ENCODE data around the gene SF1.

Gene SF1

DNA sequence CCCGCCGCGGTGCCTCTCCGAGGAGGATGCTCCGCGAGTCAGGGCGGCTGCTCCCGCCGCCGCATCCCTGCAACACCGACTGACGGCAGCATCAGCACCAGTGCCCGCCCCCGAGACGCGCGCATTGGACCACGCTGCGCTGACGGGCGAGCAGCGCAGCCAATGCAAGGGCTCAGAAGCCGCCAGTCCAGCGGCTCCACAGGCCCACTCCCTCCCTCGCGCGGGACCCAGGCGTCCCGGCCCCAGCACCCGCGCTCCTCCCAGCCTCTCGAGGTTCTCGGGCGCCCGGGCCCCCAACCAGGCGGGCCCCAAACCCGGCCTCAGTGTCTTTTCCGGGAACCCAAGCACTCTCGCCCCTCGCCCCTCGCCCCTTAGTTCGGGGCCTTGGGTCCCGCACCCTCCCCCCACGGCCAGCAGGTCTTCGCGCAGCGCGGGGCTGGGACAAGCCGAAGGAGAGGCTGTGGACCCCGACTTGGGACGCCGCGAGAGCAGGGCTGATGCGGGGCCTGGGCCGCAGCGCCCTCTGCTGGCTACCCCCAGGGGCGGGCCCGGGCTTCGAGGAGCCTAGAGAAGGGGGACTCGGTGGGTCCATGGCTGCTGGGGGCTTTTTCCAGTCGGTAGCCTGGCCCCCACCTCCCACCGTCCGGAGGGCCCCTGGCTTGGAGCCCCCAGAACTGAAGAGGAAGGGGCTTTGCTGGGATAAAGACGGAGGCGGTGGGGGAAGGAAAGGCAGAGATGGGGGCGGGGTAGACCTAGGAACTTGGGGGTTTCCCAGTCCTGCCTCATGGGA, 55.0 kb downstream of the SF1 start, which contains the start of gene NRXN2:
TSS of gene NRXN2 (minus strand) at position 81 of the 790 bp plus-strand sequence. CDS start 9,498 bp downstream, outside the sequence.
- Mint-ChIP-seq H3K4me1 (ENCODE audit: low read depth) (peaks cover 16% of the 10 kb centered on the region), H3K27ac (no peak within 1 kb of the TSS), H3K36me3 (ENCODE audit: low read depth) (no peaks in the 10 kb centered on the region), H3K27me3 (peaks cover 17% of the 10 kb centered on the region), H3K4me3 (peak within 1 kb of the TSS; percentile 55), H3K9me3 (no peaks in the 10 kb centered on the region)

DNA sequence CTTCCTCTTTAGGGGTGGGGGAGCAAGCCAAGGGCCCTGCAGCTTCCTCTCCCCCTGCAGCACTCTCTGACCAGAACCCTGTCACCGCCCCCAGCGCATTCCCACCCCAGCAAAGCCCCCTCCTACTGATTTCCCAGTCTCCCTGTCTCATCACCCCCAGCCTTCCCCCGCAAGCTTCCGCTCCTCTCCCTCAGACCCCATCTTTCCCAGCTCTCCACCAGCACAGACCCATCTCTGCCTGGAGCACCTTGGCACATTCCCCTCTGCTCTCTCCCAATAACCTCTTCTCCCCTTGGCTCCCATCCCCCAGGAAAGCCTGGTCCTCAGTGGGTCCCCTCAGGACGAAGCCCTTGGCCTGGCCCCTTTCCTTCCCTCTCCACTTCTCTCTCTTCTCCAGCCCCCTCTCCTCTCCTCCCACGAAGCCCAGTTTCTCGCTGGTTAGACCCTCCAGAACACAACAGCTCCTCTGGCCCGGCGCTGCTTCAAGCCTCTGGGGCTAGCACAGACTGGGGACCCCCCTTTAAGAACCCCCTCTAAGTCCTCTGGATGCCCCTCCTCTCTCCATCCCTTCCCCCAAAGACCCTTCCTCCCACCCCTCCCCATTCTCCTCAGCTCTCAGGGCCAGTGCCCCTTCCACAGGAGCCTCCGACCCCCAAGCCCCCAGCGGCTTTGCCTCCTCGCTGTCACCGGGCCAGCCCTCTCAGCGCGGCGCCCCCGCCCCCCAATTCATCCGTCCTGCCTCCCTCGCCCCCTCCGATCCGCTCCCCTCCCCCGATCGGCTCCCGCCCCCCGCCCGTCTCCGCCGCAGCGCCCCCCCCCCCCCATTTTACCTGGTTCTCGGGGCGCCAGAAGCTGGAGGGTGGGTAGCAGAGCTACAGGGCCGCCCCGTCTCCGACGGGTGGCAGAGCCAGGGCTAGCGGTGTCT, 55.9 kb downstream of the SF1 start:
- H3K36me3 Mint-ChIP-seq (ENCODE audit: low read depth), result no peaks in the 10 kb centered on the region
- H3K4me1 Mint-ChIP-seq (ENCODE audit: low read depth), result peaks cover 16% of the 10 kb centered on the region
- peaks cover 20% of the 10 kb centered on the region for H3K27me3 Mint-ChIP-seq
- no peaks in the 10 kb centered on the region for H3K9me3 Mint-ChIP-seq
- no peak overlapping the region for H3K27ac Mint-ChIP-seq
- H3K4me3 Mint-ChIP-seq, result no peak overlapping the region

DNA sequence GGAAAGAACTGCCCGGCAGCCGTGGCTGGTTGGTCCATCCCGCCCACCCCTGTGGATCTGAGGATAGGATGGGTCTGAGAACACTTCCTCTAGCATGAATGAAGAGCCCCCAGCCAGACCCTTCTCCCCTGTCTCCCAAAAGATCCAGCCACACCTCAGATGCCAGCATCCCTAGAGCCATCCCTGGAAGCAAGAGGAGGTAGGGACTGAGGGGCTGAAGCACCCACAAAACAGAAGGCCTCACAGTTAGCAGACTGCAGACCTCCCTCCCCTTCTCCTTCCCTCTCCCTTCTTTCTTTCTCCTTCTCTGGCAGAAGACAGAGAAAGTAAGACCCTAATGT, 57.0 kb downstream of the SF1 start:
- H3K4me3 Mint-ChIP-seq, result no peak overlapping the region
- H3K4me1 Mint-ChIP-seq (ENCODE audit: low read depth), result peaks cover 16% of the 10 kb centered on the region
- no peaks in the 10 kb centered on the region for H3K9me3 Mint-ChIP-seq
- H3K27ac Mint-ChIP-seq, result no peak overlapping the region
- H3K27me3 Mint-ChIP-seq, result peaks cover 26% of the 10 kb centered on the region
- H3K36me3 Mint-ChIP-seq (ENCODE audit: low read depth), result no peaks in the 10 kb centered on the region

DNA sequence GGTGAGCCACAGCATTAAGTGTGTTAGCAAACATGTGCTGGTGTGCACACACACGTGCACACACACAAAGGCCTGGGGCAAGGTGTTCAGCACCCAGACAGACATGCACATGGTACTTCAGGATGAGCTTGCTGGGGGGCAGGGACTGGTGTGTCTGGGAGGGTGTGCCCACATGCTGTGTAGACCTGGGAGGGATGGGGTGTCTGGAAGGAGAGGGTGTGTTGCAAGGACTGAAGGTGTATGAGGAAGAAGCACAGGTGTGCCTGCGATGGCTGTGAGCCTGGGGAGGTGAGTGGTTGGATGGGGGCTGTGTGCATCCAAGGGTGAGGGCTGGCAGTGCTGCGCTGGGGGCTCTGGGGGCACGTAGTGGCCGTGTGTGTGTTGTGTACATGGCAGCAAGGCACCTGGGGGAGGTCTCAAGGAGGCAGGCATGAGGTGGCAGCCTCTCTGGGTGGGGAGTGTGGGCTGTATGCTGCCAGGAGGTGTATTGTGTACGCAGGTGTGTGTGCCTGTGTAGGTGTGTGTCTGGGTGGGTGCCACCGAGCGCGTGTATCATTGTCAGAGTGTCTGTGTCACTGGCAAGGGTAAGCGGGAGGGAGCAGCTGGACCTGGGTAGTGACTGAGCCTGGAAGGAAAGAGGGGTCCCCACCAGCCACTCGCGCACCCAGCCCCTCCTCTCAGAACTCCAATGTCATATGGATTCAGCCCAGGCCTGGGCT, 57.5 kb downstream of the SF1 start:
- Mint-ChIP-seq H3K36me3 (ENCODE audit: low read depth) (no peaks in the 10 kb centered on the region), H3K27ac (no peak overlapping the region), H3K4me3 (no peak overlapping the region), H3K9me3 (no peaks in the 10 kb centered on the region), H3K4me1 (ENCODE audit: low read depth) (peaks cover 16% of the 10 kb centered on the region), H3K27me3 (peaks cover 31% of the 10 kb centered on the region)

DNA sequence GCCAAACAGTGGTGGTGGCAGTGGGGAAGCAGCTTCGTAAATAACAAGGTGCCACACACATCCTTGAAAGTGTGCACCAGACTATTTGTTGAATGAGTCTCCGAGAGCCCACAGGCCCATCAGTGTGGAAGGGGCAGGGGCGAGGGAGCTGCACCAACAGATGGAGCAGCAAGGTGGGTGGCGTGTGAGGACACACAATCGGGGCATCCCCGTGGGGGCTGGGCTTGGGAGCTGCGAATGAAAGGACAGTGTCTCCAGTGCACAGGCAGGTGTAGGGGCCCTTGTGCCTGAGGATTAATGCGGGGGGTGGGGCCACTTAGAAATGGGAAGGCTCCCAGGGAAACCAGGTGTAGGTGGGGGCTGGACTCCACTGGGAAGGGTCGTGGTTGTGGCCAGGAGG, 58.2 kb downstream of the SF1 start:
- H3K27me3 Mint-ChIP-seq, result peaks cover 38% of the 10 kb centered on the region
- no peak overlapping the region for H3K4me3 Mint-ChIP-seq
- H3K27ac Mint-ChIP-seq, result no peak overlapping the region
- H3K36me3 Mint-ChIP-seq (ENCODE audit: low read depth), result no peaks in the 10 kb centered on the region
- H3K4me1 Mint-ChIP-seq (ENCODE audit: low read depth), result peaks cover 13% of the 10 kb centered on the region
- H3K9me3 Mint-ChIP-seq, result no peaks in the 10 kb centered on the region

DNA sequence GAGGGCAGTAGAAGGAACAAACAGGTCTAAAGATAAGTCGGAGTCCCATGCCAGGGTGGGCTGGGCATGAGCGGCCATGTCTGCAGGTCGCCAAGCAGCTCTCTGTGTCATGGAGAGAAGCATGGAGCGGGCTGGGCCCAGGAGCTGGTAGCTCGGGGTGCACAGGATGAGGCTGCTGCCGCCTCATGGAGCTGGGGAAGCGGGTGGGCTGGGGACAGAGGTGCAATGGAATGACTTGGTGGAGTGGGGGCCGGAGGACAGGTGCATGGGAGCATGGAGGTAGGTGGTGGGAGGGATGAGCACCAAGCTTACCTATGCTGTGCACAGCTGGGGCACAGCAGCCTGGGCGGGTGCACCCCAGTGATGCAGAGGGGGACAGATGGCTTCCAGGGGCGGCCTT, 58.9 kb downstream of the SF1 start:
- Mint-ChIP-seq H3K4me3 (no peak overlapping the region), H3K27me3 (peaks cover 45% of the 10 kb centered on the region), H3K36me3 (ENCODE audit: low read depth) (no peaks in the 10 kb centered on the region), H3K9me3 (no peaks in the 10 kb centered on the region), H3K4me1 (ENCODE audit: low read depth) (peaks cover 13% of the 10 kb centered on the region), H3K27ac (no peak overlapping the region)

DNA sequence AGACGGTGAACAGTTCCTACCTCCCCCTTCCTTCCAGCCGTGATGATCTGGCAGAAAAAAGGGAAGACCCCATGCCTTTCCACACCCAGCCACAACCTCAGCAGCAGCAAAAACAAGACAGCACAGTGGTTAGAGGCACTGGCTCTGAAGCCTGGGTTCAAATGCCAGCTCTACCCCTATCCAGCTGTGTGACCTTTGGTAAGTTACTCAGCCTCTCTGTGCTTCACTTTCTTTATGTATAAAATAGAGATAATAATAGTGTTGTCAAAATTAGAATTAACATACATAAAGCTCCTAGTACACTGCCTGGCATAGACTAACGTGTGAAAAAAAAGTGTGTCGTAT, 59.6 kb downstream of the SF1 start:
- Mint-ChIP-seq H3K9me3 (no peaks in the 10 kb centered on the region), H3K4me3 (no peak overlapping the region), H3K36me3 (ENCODE audit: low read depth) (no peaks in the 10 kb centered on the region), H3K27ac (no peak overlapping the region), H3K27me3 (peaks cover 52% of the 10 kb centered on the region), H3K4me1 (ENCODE audit: low read depth) (peaks cover 6% of the 10 kb centered on the region)

DNA sequence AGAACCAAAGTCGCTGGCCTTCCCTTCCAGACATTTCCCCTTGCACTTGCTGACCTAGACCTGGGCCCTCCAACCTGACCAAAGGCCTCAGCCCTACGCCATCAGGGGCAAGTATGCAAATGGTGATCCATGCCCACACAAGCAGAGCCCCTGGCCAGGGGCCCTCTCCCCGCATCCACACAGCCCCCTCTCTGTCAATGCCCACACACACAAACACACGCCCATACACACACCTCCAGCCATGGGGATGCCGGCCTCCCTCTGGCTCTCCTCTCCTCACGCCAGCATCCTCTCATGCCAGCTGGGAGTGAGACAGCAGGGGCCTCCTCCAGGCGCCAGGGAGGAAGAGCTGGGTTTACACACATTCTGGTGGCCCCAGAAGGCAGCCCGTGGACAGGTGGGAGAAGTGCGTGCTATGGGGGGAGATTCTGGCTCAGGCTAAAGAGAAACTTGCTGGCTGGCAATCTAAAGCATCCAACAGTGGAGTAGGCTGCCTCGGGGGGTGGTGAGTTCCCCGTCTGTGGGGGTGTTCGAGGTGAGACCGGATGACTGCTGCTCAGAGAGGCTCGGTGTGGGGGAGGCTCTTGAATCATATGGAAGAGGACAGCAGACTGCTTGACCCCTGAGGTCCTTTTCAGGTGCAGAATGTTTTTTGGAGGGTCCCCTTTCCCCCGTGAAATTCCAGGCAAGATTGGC, 60.1 kb downstream of the SF1 start:
- Mint-ChIP-seq H3K9me3 (no peaks in the 10 kb centered on the region), H3K4me3 (no peak overlapping the region), H3K36me3 (ENCODE audit: low read depth) (no peaks in the 10 kb centered on the region), H3K4me1 (ENCODE audit: low read depth) (peaks cover 4% of the 10 kb centered on the region), H3K27me3 (peaks cover 52% of the 10 kb centered on the region), H3K27ac (no peak overlapping the region)

DNA sequence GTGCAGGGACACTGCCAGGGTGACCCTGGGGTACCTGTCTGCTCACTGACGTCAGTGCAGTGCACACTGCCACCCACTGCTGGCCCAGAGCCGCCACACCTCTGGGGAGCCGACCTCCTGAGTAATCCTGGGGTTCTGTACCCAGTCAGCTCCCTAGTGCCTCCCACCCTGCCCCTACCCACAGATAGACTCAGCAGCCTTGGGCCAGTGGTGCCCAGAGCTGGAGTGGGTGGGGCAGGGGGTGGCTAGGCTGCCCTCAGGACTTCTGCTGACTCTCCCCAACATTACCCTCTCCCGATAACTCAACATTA, 61.1 kb downstream of the SF1 start:
- H3K4me1 Mint-ChIP-seq (ENCODE audit: low read depth), result peaks cover 7% of the 10 kb centered on the region
- H3K27me3 Mint-ChIP-seq, result peaks cover 52% of the 10 kb centered on the region

DNA sequence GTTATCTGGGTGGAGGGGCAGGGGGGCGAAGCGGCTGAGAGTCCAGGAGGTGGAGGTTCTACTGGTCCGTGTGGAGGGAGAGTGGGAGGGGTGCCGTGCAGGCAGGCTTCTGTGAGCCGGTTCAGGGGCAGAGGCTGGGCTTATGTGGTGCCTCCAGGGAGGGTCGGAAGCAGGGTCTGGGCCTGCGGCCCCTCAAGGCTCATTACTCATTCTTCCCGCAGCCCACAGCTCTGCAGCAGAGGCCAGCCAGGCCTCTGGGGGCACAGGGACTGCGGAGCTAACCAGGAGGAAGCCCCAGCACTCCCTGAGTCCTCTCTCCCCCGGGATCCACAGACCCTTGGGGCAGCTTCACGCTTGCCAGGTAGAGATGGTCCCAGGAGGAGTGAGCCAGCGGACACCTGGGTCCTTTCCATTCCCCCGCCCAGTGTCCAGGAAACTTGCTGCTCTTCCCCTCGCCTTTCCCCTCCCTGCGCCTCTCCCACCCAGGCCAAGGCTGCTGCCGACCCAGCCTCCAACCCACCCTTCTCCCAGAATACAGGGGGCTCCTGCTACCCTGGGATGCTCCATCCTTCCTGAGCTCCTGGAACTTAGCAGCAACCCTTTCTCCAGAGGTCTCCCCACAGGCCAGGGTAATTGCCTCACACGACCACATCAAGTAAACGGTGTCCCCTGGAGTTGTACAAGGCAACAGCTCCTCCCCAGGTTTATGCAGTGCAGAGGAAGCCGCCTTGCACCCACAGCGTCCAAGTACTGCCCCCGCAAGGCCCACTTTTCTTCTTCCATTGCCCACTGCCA, 61.7 kb downstream of the SF1 start:
- peaks cover 13% of the 10 kb centered on the region for H3K4me1 Mint-ChIP-seq (ENCODE audit: low read depth)
- peaks cover 53% of the 10 kb centered on the region for H3K27me3 Mint-ChIP-seq
- no peaks in the 10 kb centered on the region for H3K9me3 Mint-ChIP-seq
- no peak overlapping the region for H3K4me3 Mint-ChIP-seq
- H3K27ac Mint-ChIP-seq, result no peak overlapping the region
- no peaks in the 10 kb centered on the region for H3K36me3 Mint-ChIP-seq (ENCODE audit: low read depth)

More for the DNA sequence above, 61.1 kb downstream of the SF1 start:
- Mint-ChIP-seq H3K27ac (no peak overlapping the region), H3K4me3 (no peak overlapping the region), H3K36me3 (ENCODE audit: low read depth) (no peaks in the 10 kb centered on the region), H3K9me3 (no peaks in the 10 kb centered on the region)

DNA sequence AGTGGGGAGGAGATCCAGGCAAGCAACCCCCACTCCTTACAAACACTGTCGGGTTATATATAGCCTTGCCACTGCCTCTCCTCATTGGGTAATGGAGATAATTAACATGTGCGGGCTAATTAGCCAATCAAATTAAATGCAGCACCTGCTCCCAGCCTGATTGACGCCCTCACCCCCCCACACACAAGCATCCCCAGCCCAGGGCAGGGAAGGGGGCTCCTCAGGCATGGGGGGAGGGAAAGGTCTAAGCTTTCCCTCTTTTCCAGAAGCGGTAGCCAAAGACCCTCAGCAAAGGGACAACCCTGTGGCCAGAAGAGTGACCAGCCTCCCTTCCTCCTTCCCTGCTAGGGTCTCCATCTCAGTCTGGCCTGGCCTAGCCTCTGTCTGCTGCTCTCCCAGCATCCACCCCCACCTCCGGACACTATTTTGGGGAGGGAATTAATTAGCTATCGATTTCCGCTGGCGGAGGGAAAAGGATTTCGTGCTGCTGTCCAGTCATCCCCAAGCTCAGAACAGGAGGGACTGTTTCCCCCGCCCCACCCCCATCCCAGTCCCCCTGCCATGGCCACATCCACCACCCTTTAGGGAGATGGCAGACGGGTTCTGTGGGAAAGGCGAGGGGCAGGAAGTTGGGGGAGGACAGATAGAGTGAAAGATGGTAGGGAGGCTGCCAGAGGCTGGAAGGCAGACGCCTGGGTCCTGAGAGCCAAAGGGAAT, 62.4 kb downstream of the SF1 start:
- H3K4me1 Mint-ChIP-seq (ENCODE audit: low read depth), result peaks cover 17% of the 10 kb centered on the region

DNA sequence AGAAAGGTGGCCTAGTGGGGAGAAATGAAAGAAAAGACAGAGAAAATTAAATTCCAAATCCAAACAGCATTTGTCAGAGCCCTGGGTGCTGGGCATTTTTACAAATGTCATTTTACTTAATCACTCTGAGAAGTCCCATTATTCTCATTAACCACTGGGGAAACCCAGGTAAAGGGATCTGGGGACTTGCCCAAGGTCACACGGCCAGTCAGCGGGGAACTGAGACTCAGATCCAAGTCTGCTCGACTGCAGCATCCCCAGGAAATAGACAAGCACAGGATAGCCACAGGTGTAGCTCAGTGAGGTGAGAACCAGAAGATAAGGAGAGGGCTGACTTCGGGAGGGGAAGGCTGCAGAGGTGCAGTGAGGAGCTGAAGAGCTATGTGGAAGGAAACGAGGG, 63.2 kb downstream of the SF1 start:
- Mint-ChIP-seq H3K4me1 (ENCODE audit: low read depth) (peaks cover 20% of the 10 kb centered on the region), H3K36me3 (ENCODE audit: low read depth) (no peaks in the 10 kb centered on the region), H3K4me3 (no peak overlapping the region), H3K27me3 (peaks cover 58% of the 10 kb centered on the region), H3K9me3 (no peaks in the 10 kb centered on the region), H3K27ac (no peak overlapping the region)

More for the DNA sequence above, 62.4 kb downstream of the SF1 start:
- Mint-ChIP-seq H3K27me3 (peaks cover 55% of the 10 kb centered on the region), H3K9me3 (no peaks in the 10 kb centered on the region), H3K27ac (no peak overlapping the region), H3K36me3 (ENCODE audit: low read depth) (no peaks in the 10 kb centered on the region), H3K4me3 (no peak overlapping the region)

DNA sequence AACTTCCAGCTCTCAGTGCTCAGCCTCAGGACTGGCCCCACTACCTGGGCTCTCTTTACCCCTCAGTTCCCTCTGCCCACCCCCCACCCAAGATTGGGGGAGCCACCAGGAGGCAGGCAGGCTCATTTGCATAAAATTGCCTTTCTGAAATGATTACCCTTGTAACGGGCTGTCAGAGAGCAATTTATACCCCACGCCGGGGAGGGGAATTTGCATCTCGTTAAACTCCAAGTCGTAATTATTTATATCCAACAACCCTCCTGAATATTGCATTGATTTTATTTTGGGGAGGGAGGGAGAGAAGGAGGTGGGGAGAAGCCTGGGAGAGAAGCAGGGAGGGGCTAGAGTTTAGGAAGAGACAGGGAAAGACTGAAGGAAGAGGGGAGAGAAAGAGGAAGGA, 63.7 kb downstream of the SF1 start:
- H3K27ac Mint-ChIP-seq, result no peak overlapping the region
- H3K4me3 Mint-ChIP-seq, result no peak overlapping the region
- H3K4me1 Mint-ChIP-seq (ENCODE audit: low read depth), result peaks cover 20% of the 10 kb centered on the region

More for the DNA sequence above, 63.7 kb downstream of the SF1 start:
- H3K36me3 Mint-ChIP-seq (ENCODE audit: low read depth), result no peaks in the 10 kb centered on the region
- no peaks in the 10 kb centered on the region for H3K9me3 Mint-ChIP-seq
- peaks cover 61% of the 10 kb centered on the region for H3K27me3 Mint-ChIP-seq

Data from stimulated activated naive CD8-positive, alpha-beta T cell treated with anti-CD3 and anti-CD28 coated beads, Interleukin-15, Interleukin-2, amounts not matched to agents 100 ng/mL and 50 ng/mL, for 24 hours (primary cell).